ENCODE data around the gene MEPE.

MEPE gene

DNA sequence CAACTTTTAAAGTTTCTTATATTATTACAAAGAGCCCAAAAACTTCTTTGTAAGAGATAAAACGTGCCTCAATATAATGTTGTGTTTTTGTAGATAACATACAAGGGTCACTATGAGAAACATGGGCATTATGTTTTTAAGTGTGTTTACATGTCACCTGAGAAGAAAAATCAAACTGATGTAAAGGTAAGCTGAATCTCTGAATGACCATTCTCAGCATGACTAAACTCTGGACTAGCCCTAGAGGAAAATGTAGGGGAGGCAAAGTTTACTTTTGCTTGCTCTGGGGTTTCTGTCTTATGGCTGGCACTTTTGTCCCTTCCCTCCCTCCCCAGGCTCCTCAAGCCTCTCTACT, 6.8 kb downstream of the MEPE start:
- Histone ChIP-seq H3K27ac (ENCODE audit: extremely low read depth, low read depth, low read length) (no peak overlapping the region), H3K9me3 (ENCODE audit: control insufficient read depth, insufficient read depth, low read depth, low read length) (no peaks in the 10 kb centered on the region), H3K4me3 (ENCODE audit: low read depth, low read length) (no peak overlapping the region), H3K4me1 (ENCODE audit: control insufficient read depth, insufficient read depth, low read length) (no peaks in the 10 kb centered on the region), H3K36me3 (ENCODE audit: control insufficient read depth in 2 of 2, insufficient read depth in 1 of 2, low read length in 2 of 2) (no peaks in the 10 kb centered on the region)
- ChIA-PET CTCF (interaction anchor here (0.7 to 3.7 kb wide), 7 partner anchors 9 to 521 kb away, joined by 3 to 39 read pairs (median 4); no protein-coding TSS in a partner anchor), POLR2A (no interaction called here)
- no peak for TF ChIP-seq ZNF37A (tag by site-specific recombination; IDR thresholded peaks at IDR 0.05)
- no peak for TF ChIP-seq ZNF155 (tag by site-specific recombination; IDR thresholded peaks at IDR 0.05)
- TF ChIP-seq ZXDB (tag by site-specific recombination; IDR thresholded peaks at IDR 0.05), result no peak
- TF ChIP-seq, protein P1, sequence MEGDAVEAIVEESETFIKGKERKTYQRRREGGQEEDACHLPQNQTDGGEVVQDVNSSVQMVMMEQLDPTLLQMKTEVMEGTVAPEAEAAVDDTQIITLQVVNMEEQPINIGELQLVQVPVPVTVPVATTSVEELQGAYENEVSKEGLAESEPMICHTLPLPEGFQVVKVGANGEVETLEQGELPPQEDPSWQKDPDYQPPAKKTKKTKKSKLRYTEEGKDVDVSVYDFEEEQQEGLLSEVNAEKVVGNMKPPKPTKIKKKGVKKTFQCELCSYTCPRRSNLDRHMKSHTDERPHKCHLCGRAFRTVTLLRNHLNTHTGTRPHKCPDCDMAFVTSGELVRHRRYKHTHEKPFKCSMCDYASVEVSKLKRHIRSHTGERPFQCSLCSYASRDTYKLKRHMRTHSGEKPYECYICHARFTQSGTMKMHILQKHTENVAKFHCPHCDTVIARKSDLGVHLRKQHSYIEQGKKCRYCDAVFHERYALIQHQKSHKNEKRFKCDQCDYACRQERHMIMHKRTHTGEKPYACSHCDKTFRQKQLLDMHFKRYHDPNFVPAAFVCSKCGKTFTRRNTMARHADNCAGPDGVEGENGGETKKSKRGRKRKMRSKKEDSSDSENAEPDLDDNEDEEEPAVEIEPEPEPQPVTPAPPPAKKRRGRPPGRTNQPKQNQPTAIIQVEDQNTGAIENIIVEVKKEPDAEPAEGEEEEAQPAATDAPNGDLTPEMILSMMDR (tag by site-specific recombination; IDR thresholded peaks at IDR 0.05), result no peak
- TF ChIP-seq ZNF248 (tag by site-specific recombination; IDR thresholded peaks at IDR 0.05), result no peak
- no peak for TF ChIP-seq ZNF423 (tag by site-specific recombination; IDR thresholded peaks at IDR 0.05)
- TF ChIP-seq ZBTB17 (tag by site-specific recombination; IDR thresholded peaks at IDR 0.05), result no peak
- no peak for TF ChIP-seq ZNF354C (tag by site-specific recombination; IDR thresholded peaks at IDR 0.05; ENCODE audit: borderline replicate concordance, low read depth)
- no peak for TF ChIP-seq ZNF792 (tag by site-specific recombination; IDR thresholded peaks at IDR 0.05)
- TF ChIP-seq ZNF514 (tag by site-specific recombination; IDR thresholded peaks at IDR 0.05), result no peak
- no peak for TF ChIP-seq ZBTB1 (tag by site-specific recombination; IDR thresholded peaks at IDR 0.05)
- no peak for TF ChIP-seq HOXA7 (CRISPR knock-in tag; IDR thresholded peaks at IDR 0.05; ENCODE audit: borderline replicate concordance)
- TF ChIP-seq, protein P2, sequence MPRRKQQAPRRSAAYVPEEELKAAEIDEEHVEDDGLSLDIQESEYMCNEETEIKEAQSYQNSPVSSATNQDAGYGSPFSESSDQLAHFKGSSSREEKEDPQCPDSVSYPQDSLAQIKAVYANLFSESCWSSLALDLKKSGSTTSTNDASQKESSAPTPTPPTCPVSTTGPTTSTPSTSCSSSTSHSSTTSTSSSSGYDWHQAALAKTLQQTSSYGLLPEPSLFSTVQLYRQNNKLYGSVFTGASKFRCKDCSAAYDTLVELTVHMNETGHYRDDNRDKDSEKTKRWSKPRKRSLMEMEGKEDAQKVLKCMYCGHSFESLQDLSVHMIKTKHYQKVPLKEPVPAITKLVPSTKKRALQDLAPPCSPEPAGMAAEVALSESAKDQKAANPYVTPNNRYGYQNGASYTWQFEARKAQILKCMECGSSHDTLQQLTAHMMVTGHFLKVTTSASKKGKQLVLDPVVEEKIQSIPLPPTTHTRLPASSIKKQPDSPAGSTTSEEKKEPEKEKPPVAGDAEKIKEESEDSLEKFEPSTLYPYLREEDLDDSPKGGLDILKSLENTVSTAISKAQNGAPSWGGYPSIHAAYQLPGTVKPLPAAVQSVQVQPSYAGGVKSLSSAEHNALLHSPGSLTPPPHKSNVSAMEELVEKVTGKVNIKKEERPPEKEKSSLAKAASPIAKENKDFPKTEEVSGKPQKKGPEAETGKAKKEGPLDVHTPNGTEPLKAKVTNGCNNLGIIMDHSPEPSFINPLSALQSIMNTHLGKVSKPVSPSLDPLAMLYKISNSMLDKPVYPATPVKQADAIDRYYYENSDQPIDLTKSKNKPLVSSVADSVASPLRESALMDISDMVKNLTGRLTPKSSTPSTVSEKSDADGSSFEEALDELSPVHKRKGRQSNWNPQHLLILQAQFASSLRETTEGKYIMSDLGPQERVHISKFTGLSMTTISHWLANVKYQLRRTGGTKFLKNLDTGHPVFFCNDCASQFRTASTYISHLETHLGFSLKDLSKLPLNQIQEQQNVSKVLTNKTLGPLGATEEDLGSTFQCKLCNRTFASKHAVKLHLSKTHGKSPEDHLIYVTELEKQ (tag by site-specific recombination; IDR thresholded peaks at IDR 0.05; ENCODE audit: borderline replicate concordance), result no peak
- TF ChIP-seq ZFP3 (tag by site-specific recombination; IDR thresholded peaks at IDR 0.05; ENCODE audit: low read depth), result no peak
- TF ChIP-seq ZNF132 (tag by site-specific recombination; IDR thresholded peaks at IDR 0.05; ENCODE audit: borderline replicate concordance), result no peak
- no peak for TF ChIP-seq ZNF174 (tag by site-specific recombination; IDR thresholded peaks at IDR 0.05)
- no peak for TF ChIP-seq ZNF623 (tag by site-specific recombination; IDR thresholded peaks at IDR 0.05)
- no peak for TF ChIP-seq ZNF791 (tag by site-specific recombination; IDR thresholded peaks at IDR 0.05)

DNA sequence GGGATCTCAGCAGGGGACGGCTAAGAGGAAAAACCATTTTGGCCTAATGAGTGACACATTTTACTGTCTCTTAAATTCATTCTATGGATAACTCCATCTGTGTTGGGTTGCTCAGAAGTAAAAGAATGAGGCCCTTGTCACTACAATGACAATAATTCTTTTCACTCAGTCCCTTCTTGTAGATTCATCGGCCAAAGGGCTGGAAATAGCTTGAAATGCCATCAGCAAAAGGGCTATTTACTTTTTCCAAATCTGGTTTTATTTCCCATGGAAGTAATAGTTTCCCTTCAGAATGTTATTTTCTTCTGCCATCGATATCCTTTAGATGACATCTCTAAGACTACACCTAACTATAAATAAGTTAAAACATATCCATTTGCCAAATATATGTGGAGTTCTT, 7.4 kb downstream of the MEPE start:
- H3K4me1 ChIP-seq (ENCODE audit: control insufficient read depth, insufficient read depth, low read length), result no peaks in the 10 kb centered on the region
- POLR2A ChIA-PET, result no interaction called here
- CTCF ChIA-PET, result interaction anchor here (0.7 to 3.7 kb wide), 4 partner anchors 8 to 330 kb away, joined by 3 to 39 read pairs (median 12); no protein-coding TSS in a partner anchor
- no peak overlapping the region for H3K27ac ChIP-seq (ENCODE audit: extremely low read depth, low read depth, low read length)
- H3K4me3 ChIP-seq (ENCODE audit: low read depth, low read length), result no peak overlapping the region
- no peaks in the 10 kb centered on the region for H3K9me3 ChIP-seq (ENCODE audit: control insufficient read depth, insufficient read depth, low read depth, low read length)
- TF ChIP-seq ZNF521 (tag by site-specific recombination; IDR thresholded peaks at IDR 0.05), result no peak
- no peaks in the 10 kb centered on the region for H3K36me3 ChIP-seq (ENCODE audit: control insufficient read depth in 2 of 2, insufficient read depth in 1 of 2, low read length in 2 of 2)

DNA sequence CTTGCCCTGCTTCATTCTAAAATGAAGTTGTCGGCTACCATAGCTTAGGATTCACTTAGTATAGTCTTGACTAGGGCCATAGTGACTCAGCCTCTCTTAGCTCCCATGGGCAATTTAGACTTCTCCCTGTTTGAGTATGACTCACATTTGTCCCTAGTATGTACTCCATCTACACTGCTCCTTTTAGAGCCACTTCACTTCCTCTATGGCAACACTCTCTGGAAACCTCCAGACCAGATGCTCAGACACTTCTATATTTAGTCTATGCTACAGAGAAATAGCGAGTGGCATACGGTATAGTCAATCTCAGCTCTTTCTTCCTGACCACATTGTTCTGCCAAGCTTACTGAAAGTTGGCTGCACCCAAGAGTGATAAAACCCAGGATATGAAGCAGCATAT, 11.2 kb downstream of the MEPE start:
- Histone ChIP-seq H3K27ac (ENCODE audit: extremely low read depth, low read depth, low read length) (no peak overlapping the region), H3K9me3 (ENCODE audit: control insufficient read depth, insufficient read depth, low read depth, low read length) (no peaks in the 10 kb centered on the region), H3K4me3 (ENCODE audit: low read depth, low read length) (no peak overlapping the region), H3K4me1 (ENCODE audit: control insufficient read depth, insufficient read depth, low read length) (no peaks in the 10 kb centered on the region), H3K36me3 (ENCODE audit: control insufficient read depth in 2 of 2, insufficient read depth in 1 of 2, low read length in 2 of 2) (no peaks in the 10 kb centered on the region)
- ChIA-PET POLR2A (no interaction called here), CTCF (interaction anchor here (1.0 to 1.5 kb wide), 2 partner anchors 9 to 164 kb away, joined by 5 to 8 read pairs; no protein-coding TSS in a partner anchor)
- TF ChIP-seq, protein P3, sequence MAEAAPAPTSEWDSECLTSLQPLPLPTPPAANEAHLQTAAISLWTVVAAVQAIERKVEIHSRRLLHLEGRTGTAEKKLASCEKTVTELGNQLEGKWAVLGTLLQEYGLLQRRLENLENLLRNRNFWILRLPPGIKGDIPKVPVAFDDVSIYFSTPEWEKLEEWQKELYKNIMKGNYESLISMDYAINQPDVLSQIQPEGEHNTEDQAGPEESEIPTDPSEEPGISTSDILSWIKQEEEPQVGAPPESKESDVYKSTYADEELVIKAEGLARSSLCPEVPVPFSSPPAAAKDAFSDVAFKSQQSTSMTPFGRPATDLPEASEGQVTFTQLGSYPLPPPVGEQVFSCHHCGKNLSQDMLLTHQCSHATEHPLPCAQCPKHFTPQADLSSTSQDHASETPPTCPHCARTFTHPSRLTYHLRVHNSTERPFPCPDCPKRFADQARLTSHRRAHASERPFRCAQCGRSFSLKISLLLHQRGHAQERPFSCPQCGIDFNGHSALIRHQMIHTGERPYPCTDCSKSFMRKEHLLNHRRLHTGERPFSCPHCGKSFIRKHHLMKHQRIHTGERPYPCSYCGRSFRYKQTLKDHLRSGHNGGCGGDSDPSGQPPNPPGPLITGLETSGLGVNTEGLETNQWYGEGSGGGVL (tag by site-specific recombination; IDR thresholded peaks at IDR 0.05), result no peak
- TF ChIP-seq, protein P4, sequence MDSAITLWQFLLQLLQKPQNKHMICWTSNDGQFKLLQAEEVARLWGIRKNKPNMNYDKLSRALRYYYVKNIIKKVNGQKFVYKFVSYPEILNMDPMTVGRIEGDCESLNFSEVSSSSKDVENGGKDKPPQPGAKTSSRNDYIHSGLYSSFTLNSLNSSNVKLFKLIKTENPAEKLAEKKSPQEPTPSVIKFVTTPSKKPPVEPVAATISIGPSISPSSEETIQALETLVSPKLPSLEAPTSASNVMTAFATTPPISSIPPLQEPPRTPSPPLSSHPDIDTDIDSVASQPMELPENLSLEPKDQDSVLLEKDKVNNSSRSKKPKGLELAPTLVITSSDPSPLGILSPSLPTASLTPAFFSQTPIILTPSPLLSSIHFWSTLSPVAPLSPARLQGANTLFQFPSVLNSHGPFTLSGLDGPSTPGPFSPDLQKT (IDR thresholded peaks at IDR 0.05; ENCODE audit: borderline replicate concordance, low read depth, low read length), result no peak
- no peak for TF ChIP-seq ZNF561 (tag by site-specific recombination; IDR thresholded peaks at IDR 0.05; ENCODE audit: borderline replicate concordance)
- no peak for TF ChIP-seq ZNF23 (tag by site-specific recombination; IDR thresholded peaks at IDR 0.05; ENCODE audit: borderline replicate concordance)
- TF ChIP-seq KLF7 (tag by site-specific recombination; IDR thresholded peaks at IDR 0.05; ENCODE audit: borderline replicate concordance), result no peak
- TF ChIP-seq YY2 (tag by site-specific recombination; IDR thresholded peaks at IDR 0.05), result no peak
- no peak for TF ChIP-seq ZBTB48 (tag by site-specific recombination; IDR thresholded peaks at IDR 0.05)
- TF ChIP-seq ZNF544 (tag by site-specific recombination; IDR thresholded peaks at IDR 0.05), result no peak

Measured in HEK293 (cell line).